Measurements from ENCODE around the gene AJM1.
A peak's percentile ranks its signal among the peaks of the same experiment; 100 is the strongest.

AJM1 gene

GRCh38 chr9:136885950-136886578, 43.8 kb downstream of the AJM1 start, which contains the start of gene TRAF2:
Gene TRAF2 (plus strand): TSS chr9:136886516. CDS start chr9:136898741, 12,225 bp downstream.
- peak within 1 kb of the TSS; percentile 72 for H3K4me3 ChIP-seq (ENCODE audit: low read depth, low read length)
- peak; percentile 98 for DNase-seq (ENCODE audit: low read depth)
- TF ChIP-seq CTCF (IDR thresholded peaks at IDR 0.05; ENCODE audit: low read depth, low read length, missing control alignments), result no peak

GRCh38 chr9:136886610-136887597, 44.6 kb downstream of the AJM1 start:
- no peak for TF ChIP-seq CTCF (IDR thresholded peaks at IDR 0.05; ENCODE audit: low read depth, low read length, missing control alignments)
- DNase-seq (ENCODE audit: low read depth), result no peak
- H3K4me3 ChIP-seq (ENCODE audit: low read depth, low read length), result peak overlapping the region; percentile 72

GRCh38 chr9:136888454-136888853, 46.2 kb downstream of the AJM1 start:
- TF ChIP-seq CTCF (IDR thresholded peaks at IDR 0.05; ENCODE audit: low read depth, low read length, missing control alignments), result no peak
- DNase-seq (ENCODE audit: low read depth), result no peak
- no peak overlapping the region for H3K4me3 ChIP-seq (ENCODE audit: low read depth, low read length)

GRCh38 chr9:136889858-136890257, 47.6 kb downstream of the AJM1 start:
- DNase-seq (ENCODE audit: low read depth), result no peak
- no peak overlapping the region for H3K4me3 ChIP-seq (ENCODE audit: low read depth, low read length)
- TF ChIP-seq CTCF (IDR thresholded peaks at IDR 0.05; ENCODE audit: low read depth, low read length, missing control alignments), result no peak

GRCh38 chr9:136890661-136891060, 48.4 kb downstream of the AJM1 start:
- H3K4me3 ChIP-seq (ENCODE audit: low read depth, low read length), result no peak overlapping the region
- no peak for TF ChIP-seq CTCF (IDR thresholded peaks at IDR 0.05; ENCODE audit: low read depth, low read length, missing control alignments)
- no peak for DNase-seq (ENCODE audit: low read depth)

Measured in GM12864 (cell line).